IPS-15b (cell line): Measurements from ENCODE around the gene GNB1L.
"Not testable (repeated sequence)": the region's sequence is repeated elsewhere in the genome, so short reads cannot be mapped to it uniquely, and the experiment has no call there.

Source experiments
- H3K27me3 ChIP-seq: one replicate; pipeline ENCODE4 v1.6.1; 2013; ENCODE audit warnings: low read length; ENCODE audit not compliant: control insufficient read depth, insufficient read depth
- H3K36me3 ChIP-seq: one replicate; pipeline ENCODE4 v1.6.1; 2013; ENCODE audit warnings: low read length; ENCODE audit not compliant: control insufficient read depth, insufficient read depth
- H3K4me1 ChIP-seq: one replicate; pipeline ENCODE4 v1.6.1; 2013; ENCODE audit warnings: mild to moderate bottlenecking, low read length; ENCODE audit not compliant: control insufficient read depth, insufficient read depth
- H3K4me3 ChIP-seq: one replicate; pipeline ENCODE4 v1.5.1; 2013; ENCODE audit warnings: low read depth, low read length
- H3K9ac ChIP-seq: one replicate; pipeline ENCODE4 v1.6.1; 2013; ENCODE audit warnings: low read depth, mild to moderate bottlenecking, low read length
- H3K9me3 ChIP-seq: one replicate; pipeline ENCODE4 v1.6.1; 2013; ENCODE audit warnings: mild to moderate bottlenecking, low read length; ENCODE audit not compliant: control insufficient read depth, insufficient read depth

GNB1L gene

GRCh38 chr22:19785461-19786263 is 69.0 kb downstream of the GNB1L start:
- Histone ChIP-seq H3K27me3 (no peaks in the 10 kb centered on the region), H3K36me3 (no peaks in the 10 kb centered on the region), H3K4me1 (no peaks in the 10 kb centered on the region), H3K9me3 (no peaks in the 10 kb centered on the region), H3K9ac (no peak overlapping the region), H3K4me3 (no peak overlapping the region)

GRCh38 chr22:19784384-19785175 is 70.1 kb downstream of the GNB1L start:
- no peak overlapping the region for H3K4me3 ChIP-seq

GRCh38 chr22:19783586-19784383 is 70.9 kb downstream of the GNB1L start:
- Histone ChIP-seq H3K27me3 (no peaks in the 10 kb centered on the region), H3K9me3 (no peaks in the 10 kb centered on the region), H3K4me1 (no peaks in the 10 kb centered on the region), H3K9ac (peak overlapping the region; percentile 24), H3K4me3 (no peak overlapping the region), H3K36me3 (no peaks in the 10 kb centered on the region)

More at GRCh38 chr22:19784384-19785175, 70.1 kb downstream of the GNB1L start:
- Histone ChIP-seq H3K9ac (peak overlapping the region; percentile 24), H3K27me3 (no peaks in the 10 kb centered on the region), H3K9me3 (no peaks in the 10 kb centered on the region), H3K4me1 (no peaks in the 10 kb centered on the region), H3K36me3 (no peaks in the 10 kb centered on the region)

- no peak overlapping the region for H3K4me3 ChIP-seq
- H3K27me3 ChIP-seq = no peaks in the 10 kb centered on the region
- no peak overlapping the region for H3K9ac ChIP-seq
- H3K9me3 ChIP-seq = no peaks in the 10 kb centered on the region
- H3K4me1 ChIP-seq = no peaks in the 10 kb centered on the region
- no peaks in the 10 kb centered on the region for H3K36me3 ChIP-seq
Measured at GRCh38 chr22:19782533-19782932, 72.1 kb downstream of the GNB1L start.

- H3K9ac ChIP-seq = no peak overlapping the region
- H3K4me1 ChIP-seq = no peaks in the 10 kb centered on the region
- no peaks in the 10 kb centered on the region for H3K9me3 ChIP-seq
- no peaks in the 10 kb centered on the region for H3K27me3 ChIP-seq
- no peak overlapping the region for H3K4me3 ChIP-seq
- no peaks in the 10 kb centered on the region for H3K36me3 ChIP-seq
Measured at GRCh38 chr22:19779685-19780268, 74.9 kb downstream of the GNB1L start.

GRCh38 chr22:19779011-19779421 is 75.7 kb downstream of the GNB1L start:
- Histone ChIP-seq H3K9ac (no peak overlapping the region), H3K4me3 (no peak overlapping the region), H3K9me3 (no peaks in the 10 kb centered on the region), H3K4me1 (no peaks in the 10 kb centered on the region), H3K27me3 (no peaks in the 10 kb centered on the region), H3K36me3 (no peaks in the 10 kb centered on the region)

GRCh38 chr22:19777192-19777591 is 77.5 kb downstream of the GNB1L start:
- not testable (repeated sequence) for H3K9me3 ChIP-seq, H3K9ac ChIP-seq, H3K36me3 ChIP-seq, H3K4me1 ChIP-seq, H3K27me3 ChIP-seq, H3K4me3 ChIP-seq

GRCh38 chr22:19776433-19777031 is 78.1 kb downstream of the GNB1L start:
- Histone ChIP-seq H3K36me3 (peaks cover 2% of the 10 kb centered on the region), H3K9ac (no peak overlapping the region), H3K27me3 (no peaks in the 10 kb centered on the region), H3K4me3 (no peak overlapping the region), H3K9me3 (no peaks in the 10 kb centered on the region), H3K4me1 (no peaks in the 10 kb centered on the region)

GRCh38 chr22:19775496-19776325 is 79.0 kb downstream of the GNB1L start:
- H3K27me3 ChIP-seq = no peaks in the 10 kb centered on the region
- H3K4me3 ChIP-seq = no peak overlapping the region
- no peak overlapping the region for H3K9ac ChIP-seq
- peaks cover 2% of the 10 kb centered on the region for H3K36me3 ChIP-seq
- no peaks in the 10 kb centered on the region for H3K9me3 ChIP-seq
- H3K4me1 ChIP-seq = no peaks in the 10 kb centered on the region

GRCh38 chr22:19774628-19775027 is 80.0 kb downstream of the GNB1L start:
- no peak overlapping the region for H3K4me3 ChIP-seq
- peaks cover 10% of the 10 kb centered on the region for H3K27me3 ChIP-seq
- no peaks in the 10 kb centered on the region for H3K4me1 ChIP-seq
- no peak overlapping the region for H3K9ac ChIP-seq
- no peaks in the 10 kb centered on the region for H3K9me3 ChIP-seq
- H3K36me3 ChIP-seq = peaks cover 2% of the 10 kb centered on the region
